Testis (tissue), 3 donors: ENCODE data around the gene RNF151. TPM values are rescaled to one million over a fixed set of nuclear protein-coding genes. Genes with fewer than 3 reads are reported as not detected.

Experiments
- DNase-seq: peaks from one replicate; pipeline ENCODE4 v3.0.0-alpha.2; 2019
- H3K27ac ChIP-seq, 2 donors: fragments of 200-600 bp; sonication (generic); one replicate each; pipeline ENCODE4 v1.5.1; 2019
- H3K27me3 ChIP-seq: fragments of 200-600 bp; sonication (generic); one replicate; pipeline ENCODE4 v1.5.1; 2019
- H3K36me3 ChIP-seq: fragments of 200-600 bp; sonication (generic); one replicate; pipeline ENCODE4 v1.5.1; 2017; ENCODE audit warnings: low read depth; ENCODE audit errors: missing control alignments
- H3K4me1 ChIP-seq: fragments of 200-600 bp; sonication (generic); one replicate; pipeline ENCODE4 v1.5.1; 2019
- H3K4me3 ChIP-seq, 2 donors: fragments of 200-600 bp; sonication (generic); one replicate each; pipeline ENCODE4 v1.5.1; 2017 to 2019
- H3K9me3 ChIP-seq: fragments of 200-600 bp; sonication (generic); one replicate; pipeline ENCODE4 v1.5.1; 2017
- CTCF ChIP-seq, 3 experiments: fragments of 450-650 bp in 2 of 3; fragments of 200-600 bp in 1 of 3; sonication (generic) in 1 of 3; IDR thresholded peaks; one replicate each; pipeline ENCODE4 v1.5.1; 2016 to 2019; ENCODE audit warnings: antibody characterized with exemption in 3 of 3, mild to moderate bottlenecking in 2 of 3, moderate library complexity in 1 of 3
- POLR2A ChIP-seq: fragments of 450-650 bp; IDR thresholded peaks from one replicate; pipeline ENCODE4 v1.6.1; 2017; ENCODE audit warnings: antibody characterized with exemption, mild to moderate bottlenecking, moderate library complexity
- WGBS, 2 donors: methylation state at CpG; one replicate each; pipeline ENCODE4 v1.1.5; 2018; 5-methylcytosine and 5-hydroxymethylcytosine counted together
- intact Hi-C: fragments of 100-400 bp; cut with DNase I; formaldehyde crosslinking; loops from one replicate; pipeline ENCODE4 v1.15.1; 2023; ENCODE audit warnings: low total_unique reads
- polyA plus RNA-seq: library from polyadenylated mRNA; stranded (reverse); fragments of 350-450 nt; fragmentation: Illumina TruSeq; extraction: RNeasy Lipid Tissue Mini Kit (QIAGEN cat#74804); gene quantifications from one replicate; pipeline ENCODE4 v1.2.3, GENCODE V29; 2014; ENCODE audit warnings: low read depth, low replicate concordance; ENCODE audit not compliant: insufficient read depth
- total RNA-seq, 2 donors: library from RNA; depleted of rRNA; stranded (reverse); fragments of >200 nt; gene quantifications; one replicate each; pipeline ENCODE4 v1.2.3, GENCODE V29; 2016

The RNF151 gene
- total and polyA plus RNA-seq, 3 donors from 2014 or later = 86.7 to 210 (median 153) TPM

GRCh38 chr16:2004795-2005517 is 38.3 kb downstream of the RNF151 start:
- no peaks in the 10 kb centered on the region for H3K27me3 ChIP-seq
- WGBS, 2 donors = 58 to 69% methylated on average over 9 to 34 of the region's 34 CpGs
- no peaks in the 10 kb centered on the region for H3K36me3 ChIP-seq
- peak; percentile 63 for DNase-seq
- no peaks in the 10 kb centered on the region for H3K9me3 ChIP-seq
- no peak overlapping the region for H3K4me3 ChIP-seq
- intact Hi-C loops = no loop called here
- peak overlapping the region; percentile 31 to 45 for H3K27ac ChIP-seq
- H3K4me1 ChIP-seq = peaks cover 40% of the 10 kb centered on the region
- no peak for TF ChIP-seq CTCF (IDR thresholded peaks at IDR 0.05)
- TF ChIP-seq POLR2A = no peak

GRCh38 chr16:2005646-2006045 is 39.0 kb downstream of the RNF151 start:
- Histone ChIP-seq H3K9me3 (no peaks in the 10 kb centered on the region), H3K4me1 (peaks cover 46% of the 10 kb centered on the region), H3K27me3 (no peaks in the 10 kb centered on the region), H3K36me3 (no peaks in the 10 kb centered on the region), H3K4me3 (no peak overlapping the region), H3K27ac (no peak overlapping the region)
- intact Hi-C loops = no loop called here
- 73 to 78% methylated on average over 3 to 21 of the region's 21 CpGs for WGBS, 2 donors
- no peak for TF ChIP-seq CTCF (IDR thresholded peaks at IDR 0.05)
- no peak for TF ChIP-seq POLR2A
- no peak for DNase-seq

- WGBS, 2 donors = 85 to 86% methylated on average over 4 to 8 of the region's 8 CpGs
- intact Hi-C loops = no loop called here
- peaks cover 47% of the 10 kb centered on the region for H3K4me1 ChIP-seq
These were observed 39.7 kb downstream of the RNF151 start for GRCh38 chr16:2006317-2006716.

GRCh38 chr16:2007081-2007836 is 40.6 kb downstream of the RNF151 start:
- Histone ChIP-seq H3K4me1 (peaks cover 47% of the 10 kb centered on the region), H3K9me3 (no peaks in the 10 kb centered on the region), H3K4me3 (no peak overlapping the region), H3K36me3 (no peaks in the 10 kb centered on the region), H3K27me3 (no peaks in the 10 kb centered on the region), H3K27ac (no peak overlapping the region)
- intact Hi-C loops = no loop called here
- no peak for DNase-seq
- WGBS, 2 donors = 71 to 82% methylated on average over 10 to 16 of the region's 16 CpGs
- TF ChIP-seq POLR2A = no peak
- no peak for TF ChIP-seq CTCF (IDR thresholded peaks at IDR 0.05)

More at GRCh38 chr16:2006317-2006716, 39.7 kb downstream of the RNF151 start:
- TF ChIP-seq POLR2A (no peak), CTCF (IDR thresholded peaks at IDR 0.05) (no peak)
- Histone ChIP-seq H3K36me3 (no peaks in the 10 kb centered on the region), H3K27me3 (no peaks in the 10 kb centered on the region), H3K27ac (no peak overlapping the region), H3K9me3 (no peaks in the 10 kb centered on the region), H3K4me3 (no peak overlapping the region)
- no peak for DNase-seq
